Astrocyte of the cerebellum (primary cell): ENCODE data around the gene PDK2.

Experiments
- DNase-seq: peaks from one replicate; pipeline ENCODE4 v3.0.0-alpha.2; 2011; ENCODE audit warnings: low read depth
- H3K4me3 ChIP-seq: 2 replicates; pipeline ENCODE4 v1.5.1; 2011; ENCODE audit warnings: mild to moderate bottlenecking, low read depth, low read length, moderate library complexity
- in situ Hi-C: cut with HindIII; loops from 2 replicates; pipeline ENCODE4 v1.10.0; 2017; ENCODE audit warnings: low sequenced_read_pairs
- TF ChIP-seq, protein P1 (sequence below): IDR thresholded peaks from 2 replicates; pipeline ENCODE4 v1.5.1; 2012; ENCODE audit warnings: low read length, low read depth, moderate library complexity, mild to moderate bottlenecking; ENCODE audit errors: missing control alignments

PDK2 gene

DNA sequence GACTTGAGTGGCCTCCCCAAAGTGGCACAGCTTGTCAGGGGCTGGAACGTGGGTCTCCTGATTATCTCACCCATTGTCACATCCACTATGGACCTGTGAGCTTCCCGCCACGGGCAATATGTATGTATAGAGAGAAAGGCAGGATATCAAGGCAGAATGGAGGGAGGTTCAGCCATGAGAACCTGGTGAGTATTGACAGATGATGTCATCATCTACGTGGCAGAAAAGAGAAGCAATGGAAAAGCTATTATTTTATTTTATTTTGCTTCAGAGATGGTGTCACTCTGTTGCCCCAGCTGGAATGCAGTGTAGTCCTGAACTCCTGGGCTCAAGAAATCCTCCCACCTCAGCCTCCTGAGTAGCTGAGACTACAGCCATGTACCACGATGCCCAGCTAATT lies 13.4 kb upstream of the PDK2 start:
- H3K4me3 ChIP-seq, result no peak overlapping the region
- TF ChIP-seq, protein P1, sequence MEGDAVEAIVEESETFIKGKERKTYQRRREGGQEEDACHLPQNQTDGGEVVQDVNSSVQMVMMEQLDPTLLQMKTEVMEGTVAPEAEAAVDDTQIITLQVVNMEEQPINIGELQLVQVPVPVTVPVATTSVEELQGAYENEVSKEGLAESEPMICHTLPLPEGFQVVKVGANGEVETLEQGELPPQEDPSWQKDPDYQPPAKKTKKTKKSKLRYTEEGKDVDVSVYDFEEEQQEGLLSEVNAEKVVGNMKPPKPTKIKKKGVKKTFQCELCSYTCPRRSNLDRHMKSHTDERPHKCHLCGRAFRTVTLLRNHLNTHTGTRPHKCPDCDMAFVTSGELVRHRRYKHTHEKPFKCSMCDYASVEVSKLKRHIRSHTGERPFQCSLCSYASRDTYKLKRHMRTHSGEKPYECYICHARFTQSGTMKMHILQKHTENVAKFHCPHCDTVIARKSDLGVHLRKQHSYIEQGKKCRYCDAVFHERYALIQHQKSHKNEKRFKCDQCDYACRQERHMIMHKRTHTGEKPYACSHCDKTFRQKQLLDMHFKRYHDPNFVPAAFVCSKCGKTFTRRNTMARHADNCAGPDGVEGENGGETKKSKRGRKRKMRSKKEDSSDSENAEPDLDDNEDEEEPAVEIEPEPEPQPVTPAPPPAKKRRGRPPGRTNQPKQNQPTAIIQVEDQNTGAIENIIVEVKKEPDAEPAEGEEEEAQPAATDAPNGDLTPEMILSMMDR, result no peak
- in situ Hi-C loops, result no loop called here
- DNase-seq, result no peak

DNA sequence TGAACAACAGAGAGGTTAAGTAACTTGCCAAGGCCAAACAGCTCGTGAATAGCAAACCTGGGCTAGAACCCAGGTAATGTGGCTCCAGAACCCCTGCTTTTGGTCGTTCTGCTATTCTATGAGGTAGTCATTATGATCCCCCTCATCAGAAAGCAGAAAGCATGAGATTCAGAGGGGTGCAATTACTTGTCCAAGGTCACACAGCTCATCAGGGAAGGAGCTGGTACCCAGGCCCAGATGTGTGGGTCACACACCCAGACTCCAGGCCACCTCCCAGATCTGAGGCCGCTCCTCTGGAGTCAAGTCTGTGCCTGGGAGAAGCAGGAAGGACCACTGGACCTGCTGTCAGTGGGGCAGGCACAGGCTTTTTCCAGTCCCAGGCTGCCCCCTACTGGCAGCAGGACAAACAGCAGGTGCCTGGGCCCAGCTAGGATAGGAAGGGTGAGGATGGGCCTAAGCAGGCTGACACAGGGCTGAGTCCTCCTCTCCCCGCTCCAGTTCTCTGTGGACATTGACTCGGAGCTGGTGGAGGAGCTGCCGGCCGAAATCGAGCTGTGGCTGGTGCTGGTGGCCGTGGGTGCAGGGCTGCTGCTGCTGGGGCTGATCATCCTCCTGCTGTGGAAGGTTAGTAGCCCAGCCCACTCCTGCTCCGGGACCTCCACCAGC lies 7.8 kb upstream of the PDK2 start:
- DNase-seq, result no peak
- TF ChIP-seq, protein P1, result peak; percentile 95
- no peak overlapping the region for H3K4me3 ChIP-seq
- in situ Hi-C loops, result no loop called here

DNA sequence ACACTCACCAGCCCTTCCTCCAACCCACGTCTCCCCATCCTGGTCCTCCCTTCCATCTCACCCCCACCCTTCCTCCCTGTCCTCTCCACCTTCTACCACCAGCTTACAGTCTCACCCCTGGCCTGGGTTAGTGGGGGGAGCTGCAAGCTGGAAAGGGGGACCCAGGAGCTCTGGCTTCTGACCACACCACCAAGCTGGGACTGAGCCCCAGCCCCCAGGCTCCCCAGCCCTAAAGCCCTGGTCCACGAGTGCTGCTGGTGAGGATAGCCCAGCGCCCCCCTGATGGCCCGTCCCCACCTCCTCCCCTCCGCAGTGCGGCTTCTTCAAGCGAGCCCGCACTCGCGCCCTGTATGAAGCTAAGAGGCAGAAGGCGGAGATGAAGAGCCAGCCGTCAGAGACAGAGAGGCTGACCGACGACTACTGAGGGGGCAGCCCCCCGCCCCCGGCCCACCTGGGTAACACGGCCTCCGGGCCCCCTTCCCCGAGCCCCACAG lies 7.2 kb upstream of the PDK2 start:
- TF ChIP-seq, protein P1, result no peak
- in situ Hi-C loops, result no loop called here
- no peak overlapping the region for H3K4me3 ChIP-seq
- no peak for DNase-seq

DNA sequence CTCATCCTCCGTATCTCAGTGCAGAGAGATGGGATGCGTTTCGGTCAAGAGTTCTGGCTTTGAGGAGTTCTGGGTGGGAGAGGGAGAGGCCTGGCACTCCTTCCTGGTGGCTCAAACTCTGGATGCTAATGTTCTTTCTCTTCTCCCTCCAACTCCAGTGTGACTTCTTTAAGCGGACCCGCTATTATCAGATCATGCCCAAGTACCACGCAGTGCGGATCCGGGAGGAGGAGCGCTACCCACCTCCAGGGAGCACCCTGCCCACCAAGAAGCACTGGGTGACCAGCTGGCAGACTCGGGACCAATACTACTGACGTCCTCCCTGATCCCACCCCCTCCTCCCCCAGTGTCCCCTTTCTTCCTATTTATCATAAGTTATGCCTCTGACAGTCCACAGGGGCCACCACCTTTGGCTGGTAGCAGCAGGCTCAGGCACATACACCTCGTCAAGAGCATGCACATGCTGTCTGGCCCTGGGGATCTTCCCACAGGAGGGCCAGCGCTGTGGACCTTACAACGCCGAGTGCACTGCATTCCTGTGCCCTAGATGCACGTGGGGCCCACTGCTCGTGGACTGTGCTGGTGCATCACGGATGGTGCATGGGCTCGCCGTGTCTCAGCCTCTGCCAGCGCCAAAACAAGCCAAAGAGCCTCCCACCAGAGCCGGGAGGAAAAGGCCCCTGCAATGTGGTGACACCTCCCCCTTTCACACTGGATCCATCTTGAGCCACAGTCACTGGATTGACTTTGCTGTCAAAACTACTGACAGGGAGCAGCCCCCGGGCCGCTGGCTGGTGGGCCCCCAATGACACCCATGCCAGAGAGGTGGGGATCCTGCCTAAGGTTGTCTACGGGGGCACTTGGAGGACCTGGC lies 6.0 kb upstream of the PDK2 start:
- in situ Hi-C loops, result no loop called here

DNA sequence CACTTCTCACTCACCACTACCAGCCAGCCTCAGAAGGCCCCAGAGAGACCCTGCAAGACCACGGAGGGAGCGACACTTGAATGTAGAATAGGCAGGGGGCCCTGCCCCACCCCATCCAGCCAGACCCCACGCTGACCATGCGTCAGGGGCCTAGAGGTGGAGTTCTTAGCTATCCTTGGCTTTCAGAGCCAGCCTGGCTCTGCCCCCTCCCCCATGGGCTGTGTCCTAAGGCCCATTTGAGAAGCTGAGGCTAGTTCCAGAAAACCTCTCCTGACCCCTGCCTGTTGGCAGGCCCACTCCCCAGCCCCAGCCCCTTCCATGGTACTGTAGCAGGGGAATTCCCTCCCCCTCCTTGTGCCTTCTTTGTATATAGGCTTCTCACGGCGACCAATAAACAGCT lies 5.1 kb upstream of the PDK2 start:
- DNase-seq, result no peak
- no peak overlapping the region for H3K4me3 ChIP-seq
- in situ Hi-C loops, result no loop called here
- TF ChIP-seq, protein P1, result no peak

More for the DNA sequence above, 6.0 kb upstream of the PDK2 start:
- TF ChIP-seq, protein P1, result no peak
- no peak overlapping the region for H3K4me3 ChIP-seq
- DNase-seq, result no peak

DNA sequence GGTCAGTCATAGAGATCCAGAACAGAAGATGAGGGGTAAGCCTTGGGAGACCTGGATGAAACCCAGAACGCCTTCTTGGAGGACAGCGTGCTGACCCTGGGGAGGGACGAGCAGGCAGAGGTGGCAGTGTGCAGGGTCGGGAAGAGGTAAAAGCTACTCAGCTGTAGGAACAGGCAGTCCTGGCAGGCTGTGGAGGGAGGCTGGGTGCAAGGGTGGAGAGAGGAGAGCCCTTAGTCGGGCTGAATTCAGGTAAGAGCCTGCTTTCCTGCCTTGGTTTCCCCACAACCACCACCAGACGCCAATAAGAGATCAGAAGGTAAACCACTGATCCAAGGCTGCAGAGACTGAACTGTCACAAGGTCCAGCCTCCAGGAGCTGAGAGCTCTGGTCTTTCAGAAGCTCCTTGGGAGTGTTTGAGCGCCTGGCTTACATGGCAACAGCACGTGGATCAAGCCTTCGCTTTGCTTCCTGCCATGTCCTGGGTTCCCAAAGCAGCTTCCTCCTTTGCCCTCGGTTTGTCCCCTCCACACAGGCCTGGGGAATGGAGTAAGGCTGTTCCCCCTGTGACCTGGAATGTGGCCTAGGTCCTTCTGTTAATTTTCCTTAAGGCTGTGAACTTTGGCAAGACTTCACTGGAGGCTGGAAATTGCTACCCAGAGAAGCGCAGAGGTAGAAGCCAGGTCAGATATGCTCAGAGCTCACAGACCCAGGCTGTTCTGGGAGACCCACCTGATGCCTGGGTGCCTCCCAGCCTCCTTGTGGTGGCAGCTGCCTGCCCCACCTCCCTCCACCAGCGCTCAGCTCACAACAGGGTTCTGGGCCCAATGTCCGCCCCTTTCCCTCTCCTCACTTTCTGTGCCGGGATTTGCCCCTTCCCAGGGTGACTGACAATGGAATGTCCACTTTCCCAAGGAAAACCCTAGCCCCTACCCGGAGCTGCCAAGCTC lies 3.9 kb upstream of the PDK2 start:
- DNase-seq, result no peak
- no peak overlapping the region for H3K4me3 ChIP-seq
- in situ Hi-C loops, result no loop called here
- TF ChIP-seq, protein P1, result no peak
